Smooth muscle cell (in vitro differentiated cells): ENCODE measurements around the gene SF3B1. TPM values are rescaled to one million over a fixed set of nuclear protein-coding genes. Genes with fewer than 3 reads are reported as not detected.

ENCODE experiments used
- DNase-seq: peaks from one replicate; lab custom pipeline; 2025; ENCODE audit not compliant: unreplicated experiment; lab: John Stamatoyannopoulos, UW
- H2AFZ ChIP-seq: fragments of 200-600 bp; sonication (generic); 2 replicates; pipeline ENCODE4 v1.6.0; 2016; ENCODE audit warnings: antibody characterized with exemption, low read depth, mild to moderate bottlenecking
- H3F3A ChIP-seq: fragments of 200-600 bp; sonication (generic); 2 replicates; pipeline ENCODE4 v1.6.0; 2017; ENCODE audit warnings: antibody characterized with exemption, low read depth
- H3K27ac ChIP-seq: fragments of 200-600 bp; sonication (generic); 2 replicates; pipeline ENCODE4 v1.5.1; 2016; ENCODE audit warnings: low read depth, mild to moderate bottlenecking
- H3K27me3 ChIP-seq: fragments of 200-600 bp; sonication (generic); 2 replicates; pipeline ENCODE4 v1.6.1; 2016; ENCODE audit warnings: low read depth, mild to moderate bottlenecking
- H3K36me3 ChIP-seq: fragments of 200-600 bp; sonication (generic); 2 replicates; pipeline ENCODE4 v1.5.1; 2016; ENCODE audit warnings: low read depth
- H3K4me1 ChIP-seq: fragments of 200-600 bp; sonication (generic); 2 replicates; pipeline ENCODE4 v1.5.1; 2016; ENCODE audit warnings: low read depth
- H3K4me2 ChIP-seq: fragments of 200-600 bp; sonication (generic); 2 replicates; pipeline ENCODE4 v1.6.0; 2016; ENCODE audit warnings: mild to moderate bottlenecking
- H3K4me3 ChIP-seq: fragments of 200-600 bp; sonication (generic); 2 replicates; pipeline ENCODE4 v1.5.1; 2016; ENCODE audit warnings: mild to moderate bottlenecking
- H3K79me2 ChIP-seq: fragments of 200-600 bp; sonication (generic); 2 replicates; pipeline ENCODE4 v1.6.0; 2016; ENCODE audit warnings: low read depth, mild to moderate bottlenecking
- H3K9ac ChIP-seq: fragments of 200-600 bp; sonication (generic); 2 replicates; pipeline ENCODE4 v1.6.0; 2016; ENCODE audit warnings: low read depth
- H3K9me3 ChIP-seq: fragments of 200-600 bp; sonication (generic); replicated peaks from 2 replicates; pipeline ENCODE4 v1.5.1; 2016; ENCODE audit warnings: low read depth
- H4K20me1 ChIP-seq: fragments of 200-600 bp; sonication (generic); 2 replicates; pipeline ENCODE4 v1.6.0; 2016; ENCODE audit warnings: low read depth
- WGBS: methylation state at CpG from one replicate; pipeline ENCODE4 v1.1.7; 2016; ENCODE audit warnings: low lambda C conversion rate; 5-methylcytosine and 5-hydroxymethylcytosine counted together
- polyA plus RNA-seq: library from polyadenylated mRNA; unstranded; fragments of >200 nt; fragmentation: Nextera tagmentation; extraction: Ambion mirVana; gene quantifications from 2 replicates; pipeline ENCODE4 v1.2.1, GENCODE V29; 2016
- total RNA-seq: library from RNA; depleted of rRNA; stranded (reverse); fragments of >200 nt; gene quantifications from 2 replicates; pipeline ENCODE4 v1.2.3, GENCODE V29; 2014
- TF ChIP-seq, protein P1 (sequence below): fragments of 200-600 bp; sonication (generic); IDR thresholded peaks from 2 replicates; pipeline ENCODE4 v1.5.1; 2017; ENCODE audit warnings: borderline replicate concordance, mild to moderate bottlenecking, antibody characterized with exemption; ENCODE audit not compliant: insufficient read depth, poor library complexity, severe bottlenecking

SF3B1 gene
- total and polyA plus RNA-seq, 2 experiments from 2014 or later: 193 to 729 TPM

DNA sequence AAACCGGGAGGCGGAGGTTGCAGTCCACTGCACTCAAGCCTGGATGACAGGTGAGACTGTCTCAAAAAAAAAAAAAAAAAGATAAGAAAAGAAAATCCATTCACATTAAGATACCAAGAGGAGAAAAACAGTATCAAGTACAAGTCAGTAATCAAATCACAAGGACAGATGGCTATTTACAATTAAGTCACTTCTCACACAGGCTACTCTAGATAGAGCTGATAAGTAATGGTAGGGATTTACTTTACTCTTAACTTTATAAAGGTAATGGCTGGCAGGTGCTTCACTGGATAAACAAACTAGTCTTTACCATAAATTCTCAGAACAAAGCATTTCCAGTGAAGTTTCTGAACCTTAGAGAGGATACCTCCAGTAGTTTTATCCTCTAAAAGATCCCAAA lies 11.5 kb downstream of the SF3B1 start:
- peaks cover 10% of the 10 kb centered on the region for H3K4me1 ChIP-seq
- H2AFZ ChIP-seq: no peak overlapping the region
- peaks cover 100% of the 10 kb centered on the region for H4K20me1 ChIP-seq
- no peak overlapping the region for H3K4me2 ChIP-seq
- no peak overlapping the region for H3K27ac ChIP-seq
- H3K36me3 ChIP-seq: peaks cover 21% of the 10 kb centered on the region
- no peaks in the 10 kb centered on the region for H3K27me3 ChIP-seq
- H3K9ac ChIP-seq: no peak overlapping the region
- TF ChIP-seq, protein P1, sequence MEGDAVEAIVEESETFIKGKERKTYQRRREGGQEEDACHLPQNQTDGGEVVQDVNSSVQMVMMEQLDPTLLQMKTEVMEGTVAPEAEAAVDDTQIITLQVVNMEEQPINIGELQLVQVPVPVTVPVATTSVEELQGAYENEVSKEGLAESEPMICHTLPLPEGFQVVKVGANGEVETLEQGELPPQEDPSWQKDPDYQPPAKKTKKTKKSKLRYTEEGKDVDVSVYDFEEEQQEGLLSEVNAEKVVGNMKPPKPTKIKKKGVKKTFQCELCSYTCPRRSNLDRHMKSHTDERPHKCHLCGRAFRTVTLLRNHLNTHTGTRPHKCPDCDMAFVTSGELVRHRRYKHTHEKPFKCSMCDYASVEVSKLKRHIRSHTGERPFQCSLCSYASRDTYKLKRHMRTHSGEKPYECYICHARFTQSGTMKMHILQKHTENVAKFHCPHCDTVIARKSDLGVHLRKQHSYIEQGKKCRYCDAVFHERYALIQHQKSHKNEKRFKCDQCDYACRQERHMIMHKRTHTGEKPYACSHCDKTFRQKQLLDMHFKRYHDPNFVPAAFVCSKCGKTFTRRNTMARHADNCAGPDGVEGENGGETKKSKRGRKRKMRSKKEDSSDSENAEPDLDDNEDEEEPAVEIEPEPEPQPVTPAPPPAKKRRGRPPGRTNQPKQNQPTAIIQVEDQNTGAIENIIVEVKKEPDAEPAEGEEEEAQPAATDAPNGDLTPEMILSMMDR: no peak
- H3K9me3 ChIP-seq: no peaks in the 10 kb centered on the region
- no peak for DNase-seq
- H3K79me2 ChIP-seq: peaks cover 98% of the 10 kb centered on the region
- no peak overlapping the region for H3K4me3 ChIP-seq
- peaks cover 4% of the 10 kb centered on the region for H3F3A ChIP-seq
- 100% methylated on average over 2 of the region's 2 CpGs for WGBS

DNA sequence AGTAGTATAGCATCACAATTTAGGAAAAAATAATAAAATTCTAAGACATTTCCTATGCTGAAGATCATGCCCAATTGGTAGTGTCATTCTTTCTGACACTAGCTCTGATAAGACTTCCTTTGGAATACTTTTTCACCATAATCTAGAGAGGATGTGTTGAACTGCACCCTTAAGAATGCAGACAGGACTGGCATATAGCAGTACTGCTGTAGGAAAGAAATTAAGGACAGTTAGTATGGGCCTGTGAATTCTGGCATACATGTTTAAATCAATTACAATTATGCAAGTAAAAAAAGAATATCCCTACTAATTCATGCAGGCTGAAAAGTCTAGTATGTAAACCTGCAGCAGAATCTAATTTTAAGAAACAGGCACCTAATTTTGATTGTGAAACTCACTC lies 15.4 kb downstream of the SF3B1 start:
- Histone ChIP-seq H3K79me2 (peaks cover 96% of the 10 kb centered on the region), H4K20me1 (peaks cover 98% of the 10 kb centered on the region)

DNA sequence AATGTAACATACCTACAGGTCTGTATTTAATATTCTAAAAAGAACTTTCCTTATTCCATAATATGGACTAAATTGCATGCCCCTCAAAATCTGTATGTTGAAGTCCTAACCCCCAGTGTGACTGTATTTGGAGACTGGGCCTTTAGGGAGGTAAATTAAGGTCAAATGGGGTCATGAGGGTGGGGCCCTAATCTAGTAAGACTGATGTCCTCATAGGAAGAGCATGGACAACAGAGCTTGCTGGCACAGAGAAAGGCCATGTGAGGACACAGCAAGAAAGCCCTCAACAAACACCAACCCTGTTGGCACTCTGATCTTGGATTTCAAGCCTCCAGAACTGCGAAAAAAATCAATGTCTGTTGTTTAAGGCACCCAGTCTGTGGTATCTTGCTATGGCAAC lies 18.6 kb downstream of the SF3B1 start:
- no peaks in the 10 kb centered on the region for H3K27me3 ChIP-seq
- peaks cover 96% of the 10 kb centered on the region for H4K20me1 ChIP-seq
- DNase-seq: no peak
- no peaks in the 10 kb centered on the region for H3K9me3 ChIP-seq
- no peak overlapping the region for H3K9ac ChIP-seq
- H3K36me3 ChIP-seq: peaks cover 47% of the 10 kb centered on the region
- TF ChIP-seq, protein P1: no peak
- H3K4me1 ChIP-seq: no peaks in the 10 kb centered on the region
- peaks cover 83% of the 10 kb centered on the region for H3K79me2 ChIP-seq
- no peak overlapping the region for H3K27ac ChIP-seq
- 93% methylated on average over 1 of the region's 1 CpG for WGBS
- H3K4me3 ChIP-seq: no peak overlapping the region
- no peak overlapping the region for H2AFZ ChIP-seq
- no peak overlapping the region for H3K4me2 ChIP-seq
- H3F3A ChIP-seq: peaks cover 4% of the 10 kb centered on the region

More for the DNA sequence above, 15.4 kb downstream of the SF3B1 start:
- TF ChIP-seq, protein P1: no peak
- no peaks in the 10 kb centered on the region for H3K27me3 ChIP-seq
- no peaks in the 10 kb centered on the region for H3K4me1 ChIP-seq
- no peaks in the 10 kb centered on the region for H3K9me3 ChIP-seq
- no peak for DNase-seq
- peaks cover 4% of the 10 kb centered on the region for H3F3A ChIP-seq
- H3K9ac ChIP-seq: no peak overlapping the region
- H3K27ac ChIP-seq: peak overlapping the region; percentile 8
- H3K4me3 ChIP-seq: no peak overlapping the region
- no peak overlapping the region for H3K4me2 ChIP-seq
- H3K36me3 ChIP-seq: peaks cover 41% of the 10 kb centered on the region
- no peak overlapping the region for H2AFZ ChIP-seq

DNA sequence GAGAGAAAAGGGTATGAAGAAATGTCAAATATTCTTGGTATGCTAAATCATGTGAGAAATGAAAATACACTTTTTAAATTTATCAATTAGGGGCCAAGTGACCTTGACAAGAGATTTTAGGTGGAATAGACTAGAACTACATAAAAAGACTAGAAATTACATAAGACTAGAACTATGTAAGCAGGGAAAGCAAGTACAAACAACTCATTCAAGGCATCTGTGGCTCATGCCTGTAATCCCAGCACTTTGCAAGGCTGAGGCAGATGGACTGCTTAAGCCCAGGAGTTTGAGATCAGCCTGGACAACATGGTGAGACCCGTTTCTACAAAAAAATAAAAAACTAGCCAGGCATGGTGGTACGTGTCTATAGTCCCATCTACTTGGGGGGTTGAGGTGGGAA lies 20.3 kb downstream of the SF3B1 start:
- no peaks in the 10 kb centered on the region for H3K27me3 ChIP-seq
- peaks cover 80% of the 10 kb centered on the region for H3K79me2 ChIP-seq
- no peak for DNase-seq
- no peak overlapping the region for H3K4me3 ChIP-seq
- no peaks in the 10 kb centered on the region for H3K9me3 ChIP-seq
- no peak overlapping the region for H3K27ac ChIP-seq
- no peak overlapping the region for H3K9ac ChIP-seq
- H3F3A ChIP-seq: no peaks in the 10 kb centered on the region
- TF ChIP-seq, protein P1: no peak
- no peak overlapping the region for H2AFZ ChIP-seq
- H3K4me2 ChIP-seq: no peak overlapping the region
- peaks cover 95% of the 10 kb centered on the region for H4K20me1 ChIP-seq
- WGBS: 91% methylated on average over 2 of the region's 2 CpGs
- no peaks in the 10 kb centered on the region for H3K4me1 ChIP-seq
- H3K36me3 ChIP-seq: peaks cover 42% of the 10 kb centered on the region
